ENCODE measurements around the gene RPL19. TPM values are rescaled to one million over a fixed set of nuclear protein-coding genes. Genes with fewer than 3 reads are reported as not detected.

The RPL19 gene
- total and polyA plus RNA-seq, 2 experiments from 2014 or later, result 1,594 to 2,627 TPM

- TF ChIP-seq ETS1 (IDR thresholded peaks at IDR 0.05) (no peak), ZNF114 (CRISPR knock-in tag; IDR thresholded peaks at IDR 0.05) (no peak), ZNF331 (CRISPR knock-in tag; IDR thresholded peaks at IDR 0.05; ENCODE audit: low read depth) (no peak), EZH2 (IDR thresholded peaks at IDR 0.05; ENCODE audit: low read depth, unreplicated experiment) (no peak), REST (IDR thresholded peaks at IDR 0.05; ENCODE audit: unreplicated experiment) (no peak), JUNB (IDR thresholded peaks at IDR 0.05; ENCODE audit: unreplicated experiment) (no peak), POLR2AphosphoS5 (IDR thresholded peaks at IDR 0.05; ENCODE audit: low read depth) (no peak)
Observed at GRCh38 chr17:39229274-39229913, 29.3 kb downstream of the RPL19 start (continued).

DNA sequence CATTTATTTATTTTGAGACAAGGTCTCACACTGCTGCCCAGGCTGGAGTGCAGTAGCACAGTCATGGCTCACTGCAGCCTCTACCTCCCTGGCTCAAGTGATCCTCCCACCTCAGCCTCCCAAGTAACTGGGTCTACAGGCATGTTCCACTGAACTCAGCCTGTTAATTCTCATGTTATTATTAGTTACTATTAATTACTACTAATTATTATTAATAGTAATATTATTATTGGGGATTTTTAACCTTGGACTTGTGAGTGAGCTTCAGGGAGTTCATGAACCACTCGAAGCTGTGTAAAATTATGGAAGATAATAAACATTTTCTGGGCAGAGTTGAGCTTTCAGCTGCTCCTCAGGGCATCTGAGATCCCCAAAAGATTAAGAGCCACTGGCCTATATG, 30.3 kb downstream of the RPL19 start:
- peaks cover 9% of the 10 kb centered on the region for H3K4me1 ChIP-seq (ENCODE audit: insufficient read depth)
- peaks cover 9% of the 10 kb centered on the region for H3K27me3 ChIP-seq (ENCODE audit: insufficient read depth)
- no peak for ATAC-seq
- peaks cover 12% of the 10 kb centered on the region; the same call in 1 of the 2 replicates for H3F3A ChIP-seq (replicated peaks; ENCODE audit: low read depth)
- no peaks in the 10 kb centered on the region for H3K9me2 ChIP-seq (ENCODE audit: insufficient read depth)
- Mint-ChIP-seq H3K27me3 (ENCODE audit: insufficient read depth, low read depth, poor library complexity) (peaks cover 22% of the 10 kb centered on the region), H3K27ac (no peak overlapping the region), H3K4me3 (no peak overlapping the region), H3K4me1 (peaks cover 24% of the 10 kb centered on the region), H3K9me3 (no peaks in the 10 kb centered on the region), H3K36me3 (ENCODE audit: low read depth) (no peaks in the 10 kb centered on the region)
- no peak for DNase-seq (ENCODE audit: low spot score)
- H3K27ac ChIP-seq (ENCODE audit: low read depth), result no peak overlapping the region
- H3K4me3 ChIP-seq, result no peak overlapping the region
- H3K79me2 ChIP-seq (replicated peaks; ENCODE audit: insufficient read depth), result no peaks in the 10 kb centered on the region
- no peak overlapping the region for H3K4me2 ChIP-seq
- H3K36me3 ChIP-seq (ENCODE audit: insufficient read depth), result no peaks in the 10 kb centered on the region
- H4K20me1 ChIP-seq (replicated peaks; ENCODE audit: insufficient read depth), result no peaks in the 10 kb centered on the region
- no peak overlapping the region for H2AFZ ChIP-seq
- TF ChIP-seq POLR2AphosphoS5 (IDR thresholded peaks at IDR 0.05; ENCODE audit: low read depth), result no peak
- no peak for TF ChIP-seq ETS1 (IDR thresholded peaks at IDR 0.05)
- TF ChIP-seq EZH2phosphoT487 (IDR thresholded peaks at IDR 0.05; ENCODE audit: unreplicated experiment), result no peak
- TF ChIP-seq ZNF114 (CRISPR knock-in tag; IDR thresholded peaks at IDR 0.05), result no peak
- no peak for TF ChIP-seq NANOG (IDR thresholded peaks at IDR 0.05; ENCODE audit: borderline replicate concordance)
- TF ChIP-seq EZH2 (IDR thresholded peaks at IDR 0.05; ENCODE audit: low read depth, unreplicated experiment), result no peak
- TF ChIP-seq JUNB (IDR thresholded peaks at IDR 0.05; ENCODE audit: unreplicated experiment), result no peak
- TF ChIP-seq REST (IDR thresholded peaks at IDR 0.05; ENCODE audit: unreplicated experiment), result no peak
- no peak for TF ChIP-seq CTCF (conservative IDR thresholded peaks at IDR 0.05; ENCODE audit: low read depth in 2 of 2)
- TF ChIP-seq STAT1 (IDR thresholded peaks at IDR 0.05; ENCODE audit: unreplicated experiment), result no peak
- no peak for TF ChIP-seq CREB1 (CRISPR knock-in tag; IDR thresholded peaks at IDR 0.05; ENCODE audit: low read depth)
- TF ChIP-seq ZNF331 (CRISPR knock-in tag; IDR thresholded peaks at IDR 0.05; ENCODE audit: low read depth), result no peak
